ENCODE measurements around the gene KRTAP10-8.
"Not testable (repeated sequence)": the region's sequence is repeated elsewhere in the genome, so short reads cannot be mapped to it uniquely, and the experiment has no call there.

Gene KRTAP10-8

DNA sequence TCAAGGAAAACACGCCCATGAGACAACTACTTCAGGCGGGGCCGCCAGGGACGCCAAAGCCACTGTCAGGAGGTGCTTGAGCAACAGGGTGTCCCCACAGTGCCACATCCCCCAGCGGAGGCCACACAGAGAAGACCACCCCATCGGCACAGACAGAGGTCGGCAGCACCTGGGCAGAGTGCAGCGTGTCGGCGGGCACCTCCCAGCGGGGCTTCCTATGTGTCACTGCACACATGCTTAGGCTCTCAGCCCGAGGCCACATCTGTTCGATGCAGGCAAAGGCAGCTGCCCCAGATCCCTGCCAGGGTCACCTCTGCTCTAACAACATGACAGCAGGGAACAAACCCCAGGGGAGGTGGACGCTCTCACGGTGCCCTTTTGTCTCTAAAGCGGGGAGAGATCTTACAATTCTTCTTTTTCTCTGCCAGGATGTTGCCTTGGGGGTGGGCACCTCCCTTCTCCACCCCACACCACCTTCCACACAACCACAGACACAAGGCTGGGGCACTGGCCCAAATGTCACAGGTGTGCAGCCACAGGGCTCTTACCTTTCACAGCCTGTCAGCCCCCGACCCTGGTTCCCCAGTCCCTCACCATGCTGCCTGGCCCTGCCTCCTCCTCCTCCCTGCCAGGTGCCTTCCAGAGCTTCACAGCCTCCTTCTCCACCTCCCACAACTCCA, 4.2 kb downstream of the KRTAP10-8 start:
- H3K4me2 ChIP-seq (ENCODE audit: low read length) = no peak overlapping the region
- H3K27me3 ChIP-seq (ENCODE audit: control insufficient read depth, insufficient read depth, low read length) = peaks cover 29% of the 10 kb centered on the region
- peaks cover 3% of the 10 kb centered on the region for H3K9me3 ChIP-seq (replicated peaks; ENCODE audit: low read length)
- H3K9ac ChIP-seq (ENCODE audit: low read depth, low read length) = no peak overlapping the region
- no peaks in the 10 kb centered on the region for H3K4me1 ChIP-seq (ENCODE audit: control insufficient read depth, insufficient read depth, low read length)
- H3K36me3 ChIP-seq (ENCODE audit: insufficient read depth, low read length) = no peaks in the 10 kb centered on the region
- H3K4me3 ChIP-seq (ENCODE audit: low read length) = no peak overlapping the region

- H3K9me3 ChIP-seq (replicated peaks; ENCODE audit: low read length) = peaks cover 2% of the 10 kb centered on the region
- no peaks in the 10 kb centered on the region for H3K4me1 ChIP-seq (ENCODE audit: control insufficient read depth, insufficient read depth, low read length)
- no peak overlapping the region for H3K9ac ChIP-seq (ENCODE audit: low read depth, low read length)
- H3K27me3 ChIP-seq (ENCODE audit: control insufficient read depth, insufficient read depth, low read length) = peaks cover 28% of the 10 kb centered on the region
- H3K4me3 ChIP-seq (ENCODE audit: low read length) = no peak overlapping the region
- H3K36me3 ChIP-seq (ENCODE audit: insufficient read depth, low read length) = no peaks in the 10 kb centered on the region
- H3K4me2 ChIP-seq (ENCODE audit: low read length) = no peak overlapping the region
Measured at GRCh38 chr21:44616591-44616926, 4.7 kb downstream of the KRTAP10-8 start.

DNA sequence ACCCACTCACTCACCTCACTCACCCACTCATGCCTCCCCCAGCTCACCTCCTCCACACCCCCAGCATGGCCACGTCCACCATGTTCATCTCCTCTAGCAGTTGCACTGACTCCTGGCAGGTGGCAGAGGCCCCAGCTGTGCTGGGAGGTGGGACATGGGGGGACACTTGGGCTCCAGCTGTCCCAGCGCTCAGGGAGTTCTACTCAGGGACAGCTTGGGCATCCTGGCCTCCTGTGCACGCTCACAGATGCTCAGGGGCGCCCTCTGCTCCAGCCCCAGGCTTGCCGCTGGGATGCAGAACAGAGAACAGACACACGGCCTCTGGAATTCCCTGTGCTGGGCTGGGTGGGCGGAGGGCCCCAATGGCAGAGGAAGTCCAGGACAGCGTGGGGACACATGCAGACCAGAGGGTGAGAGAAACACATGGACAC, 5.2 kb downstream of the KRTAP10-8 start:
- Histone ChIP-seq H3K4me2 (ENCODE audit: low read length) (no peak overlapping the region), H3K9me3 (replicated peaks; ENCODE audit: low read length) (no peaks in the 10 kb centered on the region), H3K27me3 (ENCODE audit: control insufficient read depth, insufficient read depth, low read length) (peaks cover 24% of the 10 kb centered on the region), H3K4me1 (ENCODE audit: control insufficient read depth, insufficient read depth, low read length) (no peaks in the 10 kb centered on the region), H3K4me3 (ENCODE audit: low read length) (no peak overlapping the region), H3K36me3 (ENCODE audit: insufficient read depth, low read length) (no peaks in the 10 kb centered on the region), H3K9ac (ENCODE audit: low read depth, low read length) (no peak overlapping the region)

GRCh38 chr21:44618504-44618903, 6.6 kb downstream of the KRTAP10-8 start:
- Histone ChIP-seq H3K4me1 (ENCODE audit: control insufficient read depth, insufficient read depth, low read length) (no peaks in the 10 kb centered on the region), H3K4me3 (ENCODE audit: low read length) (no peak overlapping the region), H3K27me3 (ENCODE audit: control insufficient read depth, insufficient read depth, low read length) (peaks cover 24% of the 10 kb centered on the region), H3K36me3 (ENCODE audit: insufficient read depth, low read length) (no peaks in the 10 kb centered on the region), H3K9me3 (replicated peaks; ENCODE audit: low read length) (peaks cover 6% of the 10 kb centered on the region), H3K9ac (ENCODE audit: low read depth, low read length) (no peak overlapping the region), H3K4me2 (ENCODE audit: low read length) (no peak overlapping the region)

GRCh38 chr21:44618909-44619308, 7.0 kb downstream of the KRTAP10-8 start:
- no peak overlapping the region for H3K4me3 ChIP-seq (ENCODE audit: low read length)
- no peaks in the 10 kb centered on the region for H3K36me3 ChIP-seq (ENCODE audit: insufficient read depth, low read length)
- no peak overlapping the region for H3K4me2 ChIP-seq (ENCODE audit: low read length)
- no peak overlapping the region for H3K9ac ChIP-seq (ENCODE audit: low read depth, low read length)
- peaks cover 6% of the 10 kb centered on the region for H3K9me3 ChIP-seq (replicated peaks; ENCODE audit: low read length)
- peaks cover 24% of the 10 kb centered on the region for H3K27me3 ChIP-seq (ENCODE audit: control insufficient read depth, insufficient read depth, low read length)
- H3K4me1 ChIP-seq (ENCODE audit: control insufficient read depth, insufficient read depth, low read length) = no peaks in the 10 kb centered on the region

DNA sequence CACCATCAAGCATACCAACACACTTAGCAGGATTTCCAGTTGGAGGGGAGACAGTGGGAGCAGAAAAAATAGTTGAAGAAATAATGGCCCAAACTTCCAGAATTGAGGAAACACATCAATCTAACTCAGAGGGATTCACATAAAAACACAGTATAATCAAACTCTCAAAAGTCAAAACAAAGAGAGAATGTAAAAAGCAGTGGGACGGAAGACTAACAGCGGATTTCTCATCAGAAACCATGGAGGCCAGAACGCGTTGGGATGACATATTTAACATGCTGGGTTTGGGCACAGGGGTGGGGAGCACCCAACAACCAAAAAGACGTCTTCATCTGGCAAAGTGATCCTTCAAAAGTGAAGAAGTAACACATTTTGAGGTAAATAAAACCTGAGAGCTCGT, 8.0 kb downstream of the KRTAP10-8 start:
- Histone ChIP-seq H3K4me3 (ENCODE audit: low read length) (no peak overlapping the region), H3K9ac (ENCODE audit: low read depth, low read length) (no peak overlapping the region), H3K4me1 (ENCODE audit: control insufficient read depth, insufficient read depth, low read length) (no peaks in the 10 kb centered on the region), H3K27me3 (ENCODE audit: control insufficient read depth, insufficient read depth, low read length) (peaks cover 24% of the 10 kb centered on the region), H3K4me2 (ENCODE audit: low read length) (no peak overlapping the region), H3K36me3 (ENCODE audit: insufficient read depth, low read length) (no peaks in the 10 kb centered on the region), H3K9me3 (replicated peaks; ENCODE audit: low read length) (peaks cover 6% of the 10 kb centered on the region)

DNA sequence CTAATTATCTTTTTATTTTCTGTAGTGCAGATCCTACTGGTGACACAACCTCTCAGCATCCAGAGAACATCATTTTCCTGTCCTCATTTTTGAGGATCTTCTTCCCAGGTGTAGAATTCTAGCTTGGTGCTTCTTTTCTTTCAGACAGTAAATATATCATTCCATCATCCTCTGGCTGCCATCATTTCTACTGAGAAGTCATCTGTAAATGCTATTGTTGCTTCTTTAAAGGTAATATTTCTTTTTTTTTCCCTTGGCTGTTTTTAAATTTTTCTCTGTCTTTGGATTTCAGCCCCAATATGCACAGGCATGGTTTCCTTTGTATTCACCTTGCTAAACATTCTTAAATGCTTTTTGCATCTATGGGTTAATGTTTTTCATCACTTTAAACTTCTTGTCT, 11.7 kb downstream of the KRTAP10-8 start:
- Histone ChIP-seq H3K36me3 (ENCODE audit: insufficient read depth, low read length) (no peaks in the 10 kb centered on the region), H3K27me3 (ENCODE audit: control insufficient read depth, insufficient read depth, low read length) (peaks cover 13% of the 10 kb centered on the region), H3K9ac (ENCODE audit: low read depth, low read length) (no peak overlapping the region), H3K4me1 (ENCODE audit: control insufficient read depth, insufficient read depth, low read length) (no peaks in the 10 kb centered on the region), H3K9me3 (replicated peaks; ENCODE audit: low read length) (peaks cover 6% of the 10 kb centered on the region), H3K4me3 (ENCODE audit: low read length) (no peak overlapping the region), H3K4me2 (ENCODE audit: low read length) (no peak overlapping the region)

DNA sequence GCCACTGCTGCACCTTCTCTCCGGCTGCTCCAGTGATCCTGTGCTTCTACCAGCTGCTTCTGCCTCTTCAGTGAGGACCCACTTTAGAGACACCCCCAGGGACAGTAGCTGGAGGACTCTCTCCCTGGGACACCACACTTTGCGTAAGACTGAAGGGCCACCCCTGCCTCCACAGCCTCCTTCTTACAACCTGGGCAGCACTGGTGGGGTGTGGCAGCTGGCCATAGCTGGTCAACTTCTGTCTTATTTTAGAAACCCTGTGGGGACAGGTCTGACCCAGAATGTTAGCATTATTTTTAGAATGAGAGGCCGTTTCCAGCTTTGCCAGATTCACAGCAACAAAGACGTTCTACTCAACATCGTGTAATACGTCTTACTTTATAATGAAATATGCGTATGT, 13.9 kb downstream of the KRTAP10-8 start:
- no peak overlapping the region for H3K4me2 ChIP-seq (ENCODE audit: low read length)
- no peak overlapping the region for H3K4me3 ChIP-seq (ENCODE audit: low read length)
- no peaks in the 10 kb centered on the region for H3K4me1 ChIP-seq (ENCODE audit: control insufficient read depth, insufficient read depth, low read length)
- H3K9ac ChIP-seq (ENCODE audit: low read depth, low read length) = no peak overlapping the region
- H3K9me3 ChIP-seq (replicated peaks; ENCODE audit: low read length) = peaks cover 6% of the 10 kb centered on the region
- H3K27me3 ChIP-seq (ENCODE audit: control insufficient read depth, insufficient read depth, low read length) = peaks cover 18% of the 10 kb centered on the region
- no peaks in the 10 kb centered on the region for H3K36me3 ChIP-seq (ENCODE audit: insufficient read depth, low read length)

- Histone ChIP-seq H3K9me3 (replicated peaks; ENCODE audit: low read length) (peaks cover 6% of the 10 kb centered on the region), H3K4me3 (ENCODE audit: low read length) (no peak overlapping the region), H3K27me3 (ENCODE audit: control insufficient read depth, insufficient read depth, low read length) (peaks cover 18% of the 10 kb centered on the region)
Measured at GRCh38 chr21:44626262-44626661, 14.4 kb downstream of the KRTAP10-8 start.

DNA sequence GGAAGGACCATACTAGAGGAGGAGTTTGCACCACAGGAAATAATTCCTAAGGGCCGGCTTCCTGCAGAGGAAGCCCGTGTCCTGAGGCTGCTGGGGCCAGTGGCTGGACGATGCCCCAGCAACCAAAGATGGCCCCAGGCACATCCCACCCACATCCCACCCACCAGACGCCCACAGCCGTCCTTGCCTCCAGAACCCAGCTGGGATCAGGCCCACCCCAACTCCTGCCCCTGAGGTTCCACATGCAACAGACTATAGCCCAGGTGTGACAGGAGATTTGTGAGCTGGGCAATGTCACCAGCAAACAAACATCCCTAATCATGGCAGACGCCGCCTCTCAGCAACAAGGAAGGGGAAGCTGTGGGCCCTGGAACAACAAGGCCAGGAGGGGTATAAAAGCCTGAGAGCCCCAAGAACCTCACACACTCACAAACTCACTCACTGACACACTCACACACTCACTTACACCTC, 14.8 kb downstream of the KRTAP10-8 start, which contains the start of gene KRTAP10-9:
Gene KRTAP10-9, plus strand, starts transcription at position 421 of the 471 bp plus-strand sequence. CDS start 79 bp downstream, outside the sequence.
- no peaks in the 10 kb centered on the region for H3K4me1 ChIP-seq (ENCODE audit: control insufficient read depth, insufficient read depth, low read length)

More at GRCh38 chr21:44626262-44626661, 14.4 kb downstream of the KRTAP10-8 start:
- H3K4me1 ChIP-seq (ENCODE audit: control insufficient read depth, insufficient read depth, low read length) = no peaks in the 10 kb centered on the region
- no peak overlapping the region for H3K9ac ChIP-seq (ENCODE audit: low read depth, low read length)
- H3K4me2 ChIP-seq (ENCODE audit: low read length) = no peak overlapping the region
- no peaks in the 10 kb centered on the region for H3K36me3 ChIP-seq (ENCODE audit: insufficient read depth, low read length)

GRCh38 chr21:44627181-44627822, 15.4 kb downstream of the KRTAP10-8 start:
- H3K36me3 ChIP-seq (ENCODE audit: insufficient read depth, low read length); H3K4me3 ChIP-seq (ENCODE audit: low read length); H3K4me1 ChIP-seq (ENCODE audit: control insufficient read depth, insufficient read depth, low read length); H3K4me2 ChIP-seq (ENCODE audit: low read length); H3K9ac ChIP-seq (ENCODE audit: low read depth, low read length): not testable (repeated sequence)
- peaks cover 14% of the 10 kb centered on the region for H3K9me3 ChIP-seq (replicated peaks; ENCODE audit: low read length)
- peaks cover 18% of the 10 kb centered on the region for H3K27me3 ChIP-seq (ENCODE audit: control insufficient read depth, insufficient read depth, low read length)

More for the DNA sequence above, 14.8 kb downstream of the KRTAP10-8 start, which contains the start of gene KRTAP10-9:
- Histone ChIP-seq H3K4me2 (ENCODE audit: low read length) (no peak within 1 kb of the TSS), H3K27me3 (ENCODE audit: control insufficient read depth, insufficient read depth, low read length) (peaks cover 18% of the 10 kb centered on the region), H3K4me3 (ENCODE audit: low read length) (no peak within 1 kb of the TSS), H3K9ac (ENCODE audit: low read depth, low read length) (no peak within 1 kb of the TSS), H3K9me3 (replicated peaks; ENCODE audit: low read length) (peaks cover 8% of the 10 kb centered on the region), H3K36me3 (ENCODE audit: insufficient read depth, low read length) (no peaks in the 10 kb centered on the region)

GRCh38 chr21:44627831-44628233, 16.0 kb downstream of the KRTAP10-8 start:
- H3K4me1 ChIP-seq (ENCODE audit: control insufficient read depth, insufficient read depth, low read length); H3K9ac ChIP-seq (ENCODE audit: low read depth, low read length); H3K9me3 ChIP-seq (replicated peaks; ENCODE audit: low read length); H3K4me3 ChIP-seq (ENCODE audit: low read length); H3K36me3 ChIP-seq (ENCODE audit: insufficient read depth, low read length); H3K4me2 ChIP-seq (ENCODE audit: low read length): not testable (repeated sequence)
- peaks cover 18% of the 10 kb centered on the region for H3K27me3 ChIP-seq (ENCODE audit: control insufficient read depth, insufficient read depth, low read length)
